Upper lobe of left lung (tissue), 4 donors: ENCODE data around the gene RAB29.

Experiments
- POLR2A ChIP-seq, 4 donors: fragments of 450-650 bp; IDR thresholded peaks; one replicate each; pipeline ENCODE4 v1.5.1; 2016 to 2017; ENCODE audit warnings: antibody characterized with exemption in 4 of 4, mild to moderate bottlenecking in 2 of 4
- POLR2AphosphoS5 ChIP-seq, 2 donors: sonication (generic); formaldehyde crosslinking; IDR thresholded peaks; one replicate each; pipeline ENCODE4 v1.5.1; 2017; ENCODE audit warnings: antibody characterized with exemption in 2 of 2
- TF ChIP-seq, protein P1 (sequence below), 6 experiments: fragments of 450-650 bp in 4 of 6; fragments of 200-600 bp in 2 of 6; sonication (generic) in 2 of 6; IDR thresholded peaks; one replicate each; pipeline ENCODE4 v1.5.1; 2016 to 2019; ENCODE audit warnings: antibody characterized with exemption in 6 of 6

DNA sequence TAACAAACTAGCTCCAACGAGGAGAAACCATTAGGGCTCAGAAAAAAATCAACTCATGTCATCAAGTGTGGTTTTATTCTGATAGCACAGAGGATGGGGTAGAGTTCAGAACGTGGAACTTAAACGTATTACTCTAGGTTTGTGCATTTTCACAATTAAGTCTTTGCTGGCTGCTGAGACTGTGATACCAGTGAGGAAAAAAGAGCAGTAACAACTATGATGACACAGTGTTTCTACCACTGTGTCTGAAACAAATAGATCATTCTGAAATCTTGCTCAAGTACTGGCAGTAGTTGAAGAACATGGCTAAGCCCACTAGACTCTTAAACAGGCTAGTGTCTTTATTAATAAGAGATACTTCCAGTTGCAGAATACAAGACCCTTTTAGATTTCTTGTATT lies 56.3 kb downstream of the RAB29 start:
- TF ChIP-seq, protein P1, sequence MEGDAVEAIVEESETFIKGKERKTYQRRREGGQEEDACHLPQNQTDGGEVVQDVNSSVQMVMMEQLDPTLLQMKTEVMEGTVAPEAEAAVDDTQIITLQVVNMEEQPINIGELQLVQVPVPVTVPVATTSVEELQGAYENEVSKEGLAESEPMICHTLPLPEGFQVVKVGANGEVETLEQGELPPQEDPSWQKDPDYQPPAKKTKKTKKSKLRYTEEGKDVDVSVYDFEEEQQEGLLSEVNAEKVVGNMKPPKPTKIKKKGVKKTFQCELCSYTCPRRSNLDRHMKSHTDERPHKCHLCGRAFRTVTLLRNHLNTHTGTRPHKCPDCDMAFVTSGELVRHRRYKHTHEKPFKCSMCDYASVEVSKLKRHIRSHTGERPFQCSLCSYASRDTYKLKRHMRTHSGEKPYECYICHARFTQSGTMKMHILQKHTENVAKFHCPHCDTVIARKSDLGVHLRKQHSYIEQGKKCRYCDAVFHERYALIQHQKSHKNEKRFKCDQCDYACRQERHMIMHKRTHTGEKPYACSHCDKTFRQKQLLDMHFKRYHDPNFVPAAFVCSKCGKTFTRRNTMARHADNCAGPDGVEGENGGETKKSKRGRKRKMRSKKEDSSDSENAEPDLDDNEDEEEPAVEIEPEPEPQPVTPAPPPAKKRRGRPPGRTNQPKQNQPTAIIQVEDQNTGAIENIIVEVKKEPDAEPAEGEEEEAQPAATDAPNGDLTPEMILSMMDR (IDR thresholded peaks at IDR 0.05): no peak
- no peak for TF ChIP-seq POLR2AphosphoS5 (IDR thresholded peaks at IDR 0.05)
- TF ChIP-seq POLR2A (IDR thresholded peaks at IDR 0.05): no peak
